SK-MEL-5 (cell line): ENCODE data around the gene DACT2. TPM values are rescaled to one million over a fixed set of nuclear protein-coding genes. Genes with fewer than 3 reads are reported as not detected.

Experiments
- DNase-seq: peaks from one replicate; pipeline ENCODE4 v3.0.0-alpha.2; 2016; ENCODE audit warnings: low read depth, low spot score
- in situ Hi-C: cut with HindIII; loops from 2 replicates; pipeline ENCODE4 v1.10.0; 2016; ENCODE audit warnings: low sequenced_read_pairs, high pct_unique_total_duplicates, low pct_unique_long_range_greater_than_20kb
- total RNA-seq: library from RNA; depleted of rRNA; stranded (reverse); fragments of >200 nt; shearing (Covaris generic); gene quantifications from 2 replicates; pipeline ENCODE4 v1.2.3, GENCODE V29; 2014

DACT2 gene
- total RNA-seq, 1 experiment from 2014 or later, result not detected

GRCh38 chr6:168309997-168310396 lies 9.6 kb downstream of the DACT2 start:
- in situ Hi-C loops, result no loop called here

DNA sequence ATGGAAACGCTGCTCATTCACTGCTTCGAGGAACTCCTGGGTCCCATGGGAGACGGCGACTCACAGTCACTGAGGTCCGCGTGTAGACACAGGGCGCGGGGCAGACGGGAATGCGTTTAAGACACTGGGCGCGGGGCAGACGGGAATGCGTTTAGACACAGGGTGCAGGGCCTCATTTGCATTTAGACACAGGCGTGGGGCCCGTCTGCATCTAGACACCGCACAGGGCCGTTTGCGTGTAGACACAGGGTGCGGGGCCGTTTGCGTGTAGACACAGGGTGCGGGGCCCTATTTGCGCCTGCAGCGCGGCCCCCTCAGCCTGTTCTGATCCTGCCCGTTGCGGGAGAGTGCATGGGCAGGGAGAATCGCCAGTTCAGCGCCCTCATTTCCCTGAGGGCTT lies 10.4 kb downstream of the DACT2 start:
- no peak for DNase-seq
- in situ Hi-C loops, result no loop called here

More at GRCh38 chr6:168309997-168310396, 9.6 kb downstream of the DACT2 start:
- no peak for DNase-seq

GRCh38 chr6:168308390-168309144 lies 11.0 kb downstream of the DACT2 start:
- DNase-seq, result no peak
- in situ Hi-C loops, result no loop called here

DNA sequence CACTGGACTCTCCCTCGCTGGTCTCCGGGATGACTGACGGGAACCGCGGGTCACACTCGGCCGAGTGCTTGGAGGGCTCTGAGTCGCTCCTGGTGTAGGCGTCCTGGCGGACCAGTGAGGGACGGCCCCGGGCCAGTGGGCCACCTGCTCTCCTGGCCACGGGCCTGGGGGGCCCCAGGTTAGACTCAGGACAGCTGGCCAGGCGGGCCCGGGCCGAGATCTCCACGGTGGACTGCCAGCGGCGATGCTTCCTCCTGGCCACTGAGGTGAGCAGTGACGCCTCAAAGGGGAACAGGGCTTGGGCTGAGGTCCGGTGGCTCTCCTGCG lies 11.9 kb downstream of the DACT2 start:
- DNase-seq, result no peak
- in situ Hi-C loops, result no loop called here

- DNase-seq, result no peak
- in situ Hi-C loops, result no loop called here
These were observed 12.4 kb downstream of the DACT2 start for GRCh38 chr6:168307015-168307694.

DNA sequence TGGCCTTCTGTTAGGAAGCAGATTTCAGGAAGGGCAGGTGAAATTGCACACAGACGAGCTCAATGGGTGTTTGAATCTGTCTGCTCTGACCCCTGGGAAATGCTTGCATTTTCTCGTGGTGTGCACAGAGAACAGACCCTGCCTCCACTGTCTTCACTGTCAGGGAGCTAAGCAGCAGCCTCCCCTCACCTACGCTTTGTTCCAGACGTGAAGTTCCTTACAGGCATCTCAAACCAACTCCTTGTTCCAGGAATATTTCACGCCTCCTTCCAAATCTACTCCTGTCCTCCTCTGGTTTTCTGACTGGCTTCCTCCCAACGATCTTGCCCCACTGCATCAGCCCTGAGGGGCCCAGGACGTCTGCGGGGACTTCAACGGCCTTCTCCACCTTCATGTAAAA lies 13.7 kb downstream of the DACT2 start:
- in situ Hi-C loops, result no loop called here
- no peak for DNase-seq

GRCh38 chr6:168305096-168305749 lies 14.4 kb downstream of the DACT2 start:
- in situ Hi-C loops, result no loop called here
- no peak for DNase-seq

DNA sequence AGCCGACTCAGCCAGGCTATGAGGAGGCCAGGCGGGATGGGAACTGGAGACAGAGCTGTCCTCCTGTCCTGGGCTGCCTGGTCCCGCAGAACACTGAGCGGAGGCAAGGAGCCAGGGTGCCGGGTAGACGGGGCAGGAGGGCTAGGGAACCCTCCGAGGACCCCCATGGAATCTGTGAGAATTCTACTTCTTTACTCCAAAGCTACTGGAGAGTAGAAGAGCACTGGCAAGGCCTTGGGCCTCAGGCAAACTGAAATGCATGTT lies 14.9 kb downstream of the DACT2 start:
- in situ Hi-C loops, result no loop called here
- no peak for DNase-seq

DNA sequence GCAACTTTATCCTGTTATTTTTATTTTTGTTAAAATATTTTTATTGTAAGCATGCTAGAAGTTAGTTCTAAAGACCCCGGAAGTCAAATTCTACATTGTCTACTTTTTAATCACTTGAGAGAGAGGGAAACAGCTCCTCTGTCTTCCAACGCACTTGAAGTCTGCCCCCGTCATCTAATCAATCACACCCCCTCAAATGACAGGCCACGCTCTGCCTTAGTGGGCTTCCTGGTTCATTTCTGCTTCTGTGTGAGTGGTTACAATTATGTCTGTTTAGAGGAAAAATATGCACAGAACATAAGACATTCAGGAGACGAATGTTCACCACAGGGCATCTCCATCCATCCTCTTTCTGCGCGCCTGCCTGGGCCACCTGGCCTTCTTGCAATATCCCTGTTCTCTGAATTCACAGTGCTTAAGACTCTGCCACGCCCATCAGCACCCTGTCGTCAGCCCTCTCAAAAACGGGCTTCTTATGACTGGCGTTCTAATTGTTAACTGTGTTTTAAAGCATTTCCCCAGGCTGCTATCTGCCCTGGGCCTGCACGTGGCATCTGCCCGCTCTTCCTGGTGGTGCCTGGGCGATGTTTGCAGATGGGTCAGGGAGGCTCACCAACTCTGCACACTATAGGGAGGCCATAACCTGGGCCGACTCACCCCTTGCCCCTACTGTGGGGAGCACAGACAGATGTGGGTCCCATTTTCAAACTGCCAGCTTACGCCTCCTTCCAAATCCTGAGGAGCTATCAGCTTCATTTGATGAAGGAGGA lies 15.4 kb downstream of the DACT2 start:
- no peak for DNase-seq
- in situ Hi-C loops, result no loop called here

DNA sequence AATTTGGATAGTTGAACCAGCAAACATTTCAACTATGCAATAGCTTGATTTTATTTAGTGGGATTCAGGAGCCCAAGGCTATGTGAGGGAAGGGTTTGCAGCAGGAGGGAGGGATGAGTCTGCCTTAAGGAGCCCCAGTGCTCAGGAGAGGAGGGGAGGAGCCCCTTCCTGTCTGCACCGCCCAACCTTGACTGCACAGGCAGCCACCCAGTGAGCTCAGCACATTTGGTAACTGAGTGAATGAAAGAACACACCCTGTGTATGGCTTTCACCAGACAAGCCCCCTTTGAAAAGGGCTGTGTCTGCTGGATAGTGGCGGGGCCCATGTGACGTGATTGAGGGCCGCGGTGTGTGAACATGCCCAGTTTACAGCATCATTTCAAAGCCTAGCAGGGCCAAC lies 17.0 kb downstream of the DACT2 start:
- peak; percentile 5 for DNase-seq
- in situ Hi-C loops, result no loop called here

DNA sequence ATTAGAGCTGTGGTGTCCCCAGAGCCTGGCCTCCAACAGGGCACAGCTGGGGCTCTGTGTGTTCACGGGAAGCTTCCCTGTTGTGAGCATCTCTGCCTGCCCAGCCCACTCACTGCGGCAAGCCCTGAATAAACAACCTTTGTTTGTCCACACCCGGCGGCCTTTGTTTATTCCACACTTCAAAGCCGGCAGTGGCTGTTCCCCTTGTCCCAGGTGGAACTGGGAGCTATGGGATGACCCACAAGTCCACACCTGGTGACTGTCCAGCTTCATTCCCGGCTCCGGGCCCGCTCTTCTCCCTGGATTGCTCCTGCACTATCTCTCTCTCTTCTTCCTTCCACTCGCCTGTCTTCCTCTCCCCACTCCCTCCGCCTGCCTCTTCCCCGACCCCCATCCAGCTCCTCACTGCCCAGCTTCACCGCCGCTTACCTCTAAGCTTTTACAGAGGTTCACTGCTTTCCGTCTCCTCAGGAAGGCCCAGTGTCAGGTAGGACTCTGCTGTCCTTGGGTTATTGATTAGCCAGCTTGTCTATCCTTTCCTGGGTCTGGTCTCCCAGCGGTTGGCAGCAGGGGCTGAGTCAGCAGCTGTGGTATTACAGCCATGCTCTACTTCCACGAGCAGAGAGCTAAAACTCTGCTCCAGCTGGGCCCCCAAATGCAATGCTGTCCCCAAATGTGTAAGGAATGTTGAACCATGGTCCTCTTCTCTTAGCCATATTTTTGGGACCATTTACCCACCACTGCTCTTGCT lies 17.8 kb downstream of the DACT2 start:
- in situ Hi-C loops, result no loop called here

DNA sequence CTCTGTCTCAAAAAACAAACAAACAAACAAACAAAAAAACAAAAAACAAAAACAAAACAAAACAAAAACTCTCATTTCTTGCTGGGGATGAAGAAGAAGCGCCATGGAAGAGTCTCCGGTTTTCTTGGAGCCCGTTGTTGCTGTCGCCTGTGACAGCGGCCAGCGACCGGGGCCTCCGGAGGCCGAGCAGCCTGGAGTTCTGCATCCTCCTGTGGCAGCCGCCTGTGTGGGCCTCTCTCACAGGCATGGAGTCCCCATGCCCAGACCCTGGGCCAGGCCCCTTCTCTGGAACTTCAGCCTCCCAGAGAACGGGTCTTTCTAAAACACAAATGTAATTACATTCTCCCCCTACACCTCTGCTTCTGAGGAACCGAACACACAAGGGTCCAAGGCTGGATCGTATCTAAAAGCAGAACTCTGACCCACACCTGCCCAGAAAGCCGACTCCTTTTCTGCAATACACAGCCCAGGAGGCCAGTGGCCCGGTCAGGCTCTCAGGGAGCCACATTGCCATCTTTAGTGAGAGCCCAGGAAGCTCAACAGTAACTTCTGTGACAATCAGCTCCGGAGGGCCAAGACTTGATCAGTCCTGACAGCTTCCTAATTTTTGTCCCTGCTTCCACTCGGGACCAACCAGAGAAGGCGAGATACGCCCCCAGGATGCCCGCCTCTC lies 18.5 kb downstream of the DACT2 start:
- in situ Hi-C loops, result no loop called here

More for the DNA sequence above, 17.8 kb downstream of the DACT2 start:
- no peak for DNase-seq

DNA sequence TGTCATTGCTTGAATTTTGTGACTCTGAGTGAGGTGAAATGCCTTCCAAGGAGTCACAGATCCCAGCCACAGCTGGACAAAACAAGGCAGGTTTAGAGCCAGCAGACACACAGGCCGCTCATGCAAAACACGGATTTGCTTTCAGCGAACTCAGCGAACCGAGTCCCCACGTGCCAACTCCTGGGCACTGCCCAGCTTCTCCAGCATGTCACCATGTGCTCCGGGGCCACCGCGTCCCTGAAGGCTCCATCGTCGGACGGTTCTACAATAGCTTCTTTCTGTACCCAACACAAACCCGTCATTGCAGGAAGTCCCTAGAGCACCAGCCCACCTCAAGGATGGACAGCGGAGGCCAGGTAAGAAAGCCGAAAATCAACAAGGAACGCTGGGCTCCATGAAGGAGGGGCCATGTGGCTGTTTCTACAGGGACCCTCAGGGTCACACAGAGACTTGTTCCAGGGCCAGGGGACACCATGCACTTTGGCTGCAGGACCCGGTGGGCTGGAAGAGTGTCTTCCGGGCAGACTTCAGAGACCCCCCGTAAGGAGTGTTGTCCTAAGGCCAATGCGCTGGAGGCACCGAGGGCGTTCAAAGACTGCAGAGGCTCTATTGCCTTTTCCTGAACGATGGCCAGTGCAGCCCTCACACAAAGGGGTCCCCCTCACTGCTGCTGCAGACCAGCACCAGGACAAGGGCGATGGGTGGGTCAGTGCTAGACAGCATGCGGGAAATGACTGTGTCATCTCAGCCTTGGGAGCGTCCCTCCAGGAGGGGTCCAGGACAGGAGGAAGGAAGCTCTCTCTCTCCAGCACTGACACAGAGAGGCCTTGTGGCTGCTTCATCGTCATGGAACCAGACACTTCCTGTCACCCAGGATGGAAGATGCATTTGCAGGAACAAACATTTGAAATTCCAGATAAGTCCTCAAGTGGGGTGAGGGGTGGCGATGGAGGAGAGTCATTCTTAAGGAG lies 19.8 kb downstream of the DACT2 start:
- in situ Hi-C loops, result no loop called here
- no peak for DNase-seq

More for the DNA sequence above, 18.5 kb downstream of the DACT2 start:
- no peak for DNase-seq

DNA sequence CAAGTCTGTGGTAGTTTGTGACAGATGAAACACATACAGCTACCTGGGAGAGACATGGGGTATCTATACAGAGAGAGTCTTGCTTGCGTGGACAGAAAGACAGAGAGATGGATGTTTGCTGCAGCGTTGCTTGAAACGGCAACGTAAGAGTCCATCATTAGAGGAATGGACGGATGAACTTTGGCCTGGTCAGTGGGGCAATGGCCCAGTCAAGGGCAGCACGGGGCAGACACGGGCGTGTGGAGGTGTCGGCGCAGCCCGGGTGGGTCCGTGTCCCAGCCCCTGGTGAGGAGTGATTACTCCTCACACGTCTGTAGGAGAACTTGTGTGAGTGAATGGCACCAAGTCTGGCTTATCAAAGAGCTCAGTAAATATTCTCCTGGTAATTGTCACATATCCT lies 21.9 kb downstream of the DACT2 start:
- in situ Hi-C loops, result no loop called here
- DNase-seq, result no peak

- in situ Hi-C loops, result no loop called here
- DNase-seq, result no peak
These were observed 24.7 kb downstream of the DACT2 start for GRCh38 chr6:168294901-168295300.
